Smooth muscle cell (in vitro differentiated cells): ENCODE results near the gene RBM6. TPM values are rescaled to one million over a fixed set of nuclear protein-coding genes. Genes with fewer than 3 reads are reported as not detected.

Source experiments
- DNase-seq: peaks from one replicate; lab custom pipeline; 2025; ENCODE audit not compliant: unreplicated experiment; lab: John Stamatoyannopoulos, UW
- H2AFZ ChIP-seq: fragments of 200-600 bp; sonication (generic); 2 replicates; pipeline ENCODE4 v1.6.0; 2016; ENCODE audit warnings: antibody characterized with exemption, low read depth, mild to moderate bottlenecking
- H3F3A ChIP-seq: fragments of 200-600 bp; sonication (generic); 2 replicates; pipeline ENCODE4 v1.6.0; 2017; ENCODE audit warnings: antibody characterized with exemption, low read depth
- H3K27ac ChIP-seq: fragments of 200-600 bp; sonication (generic); 2 replicates; pipeline ENCODE4 v1.5.1; 2016; ENCODE audit warnings: low read depth, mild to moderate bottlenecking
- H3K27me3 ChIP-seq: fragments of 200-600 bp; sonication (generic); 2 replicates; pipeline ENCODE4 v1.6.1; 2016; ENCODE audit warnings: low read depth, mild to moderate bottlenecking
- H3K36me3 ChIP-seq: fragments of 200-600 bp; sonication (generic); 2 replicates; pipeline ENCODE4 v1.5.1; 2016; ENCODE audit warnings: low read depth
- H3K4me1 ChIP-seq: fragments of 200-600 bp; sonication (generic); 2 replicates; pipeline ENCODE4 v1.5.1; 2016; ENCODE audit warnings: low read depth
- H3K4me2 ChIP-seq: fragments of 200-600 bp; sonication (generic); 2 replicates; pipeline ENCODE4 v1.6.0; 2016; ENCODE audit warnings: mild to moderate bottlenecking
- H3K4me3 ChIP-seq: fragments of 200-600 bp; sonication (generic); 2 replicates; pipeline ENCODE4 v1.5.1; 2016; ENCODE audit warnings: mild to moderate bottlenecking
- H3K79me2 ChIP-seq: fragments of 200-600 bp; sonication (generic); 2 replicates; pipeline ENCODE4 v1.6.0; 2016; ENCODE audit warnings: low read depth, mild to moderate bottlenecking
- H3K9ac ChIP-seq: fragments of 200-600 bp; sonication (generic); 2 replicates; pipeline ENCODE4 v1.6.0; 2016; ENCODE audit warnings: low read depth
- H3K9me3 ChIP-seq: fragments of 200-600 bp; sonication (generic); replicated peaks from 2 replicates; pipeline ENCODE4 v1.5.1; 2016; ENCODE audit warnings: low read depth
- H4K20me1 ChIP-seq: fragments of 200-600 bp; sonication (generic); 2 replicates; pipeline ENCODE4 v1.6.0; 2016; ENCODE audit warnings: low read depth
- WGBS: methylation state at CpG from one replicate; pipeline ENCODE4 v1.1.7; 2016; ENCODE audit warnings: low lambda C conversion rate; 5-methylcytosine and 5-hydroxymethylcytosine counted together
- polyA plus RNA-seq: library from polyadenylated mRNA; unstranded; fragments of >200 nt; fragmentation: Nextera tagmentation; extraction: Ambion mirVana; gene quantifications from 2 replicates; pipeline ENCODE4 v1.2.1, GENCODE V29; 2016
- total RNA-seq: library from RNA; depleted of rRNA; stranded (reverse); fragments of >200 nt; gene quantifications from 2 replicates; pipeline ENCODE4 v1.2.3, GENCODE V29; 2014
- TF ChIP-seq, protein P1 (sequence below): fragments of 200-600 bp; sonication (generic); IDR thresholded peaks from 2 replicates; pipeline ENCODE4 v1.5.1; 2017; ENCODE audit warnings: borderline replicate concordance, mild to moderate bottlenecking, antibody characterized with exemption; ENCODE audit not compliant: insufficient read depth, poor library complexity, severe bottlenecking

RBM6 gene
- total and polyA plus RNA-seq, 2 experiments from 2014 or later: 41.7 to 45.6 TPM

DNA sequence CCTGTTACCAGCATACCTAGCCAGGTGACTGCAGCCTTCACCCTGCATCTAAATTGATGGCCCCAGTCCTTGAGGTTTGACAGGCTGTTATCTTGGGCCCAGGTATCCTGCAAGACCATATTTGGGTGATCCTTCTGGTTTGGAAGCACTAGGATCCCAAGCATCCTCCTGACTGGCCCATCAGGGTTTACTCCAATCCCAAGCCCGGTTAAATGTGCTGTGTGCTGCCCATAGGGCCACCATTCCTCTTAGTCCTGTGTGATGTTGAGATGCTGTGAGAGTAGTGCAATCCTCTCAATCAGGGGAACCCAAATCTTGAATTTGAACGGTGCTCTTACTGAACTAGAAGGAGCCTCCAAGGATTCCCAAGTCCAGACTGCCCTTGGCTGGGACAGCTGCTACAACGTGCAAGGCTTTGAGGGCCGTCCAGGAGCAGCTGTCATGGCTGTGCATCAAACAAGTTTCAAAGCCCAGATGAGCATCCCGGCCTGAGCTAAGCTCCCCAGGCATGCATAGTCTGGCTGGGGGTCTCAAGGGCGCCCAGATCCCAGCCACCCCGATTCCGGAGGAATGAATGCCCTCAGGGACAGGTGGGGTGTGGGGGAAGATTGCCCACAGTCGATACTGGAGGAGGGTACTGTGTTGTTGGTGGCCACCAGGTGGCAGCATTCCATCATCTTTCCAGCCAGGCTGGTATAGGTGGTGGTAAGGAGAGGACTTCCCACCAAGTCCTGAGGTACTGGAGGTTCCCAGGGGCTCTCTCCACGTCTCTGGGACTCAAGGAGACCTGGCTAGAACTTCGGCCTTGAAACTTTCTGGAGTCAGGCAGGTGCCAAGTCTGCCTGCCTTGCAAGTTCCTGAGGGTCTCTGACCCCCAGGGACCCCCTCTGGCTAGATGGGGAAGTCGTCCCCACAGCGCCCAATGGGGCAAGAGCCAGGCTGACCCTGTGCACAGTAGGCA is 181.4 kb downstream of the RBM6 start:
- H3K4me2 ChIP-seq: no peak overlapping the region
- 46% methylated on average over 13 of the region's 13 CpGs for WGBS

DNA sequence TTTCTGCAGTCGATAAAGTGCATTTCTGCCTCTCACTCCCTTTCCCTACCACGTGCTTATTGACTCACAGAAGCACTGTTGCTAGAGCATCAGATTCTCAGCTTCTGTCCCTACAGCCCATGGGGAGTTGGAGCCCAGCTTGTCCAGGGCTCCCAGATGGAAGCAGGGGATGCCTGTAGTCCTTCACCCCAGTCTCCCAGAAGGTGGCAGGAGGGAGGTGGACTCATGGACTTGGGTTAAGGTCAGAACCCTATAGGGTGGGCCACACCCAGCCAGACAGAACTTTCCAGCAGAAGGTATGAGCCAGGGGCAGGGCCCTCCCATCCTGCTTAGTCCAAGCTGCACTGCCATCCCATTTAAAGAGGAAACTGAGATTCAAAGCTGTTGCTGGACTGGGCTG is 182.1 kb downstream of the RBM6 start:
- Histone ChIP-seq H2AFZ (no peak overlapping the region), H3K4me1 (peaks cover 23% of the 10 kb centered on the region), H3K4me3 (no peak overlapping the region), H3K27me3 (no peaks in the 10 kb centered on the region), H3K4me2 (no peak overlapping the region), H3K36me3 (peaks cover 9% of the 10 kb centered on the region), H3F3A (peaks cover 22% of the 10 kb centered on the region), H3K9me3 (no peaks in the 10 kb centered on the region), H3K27ac (no peak overlapping the region), H4K20me1 (peaks cover 55% of the 10 kb centered on the region), H3K9ac (no peak overlapping the region), H3K79me2 (no peaks in the 10 kb centered on the region)
- DNase-seq: no peak
- TF ChIP-seq, protein P1, sequence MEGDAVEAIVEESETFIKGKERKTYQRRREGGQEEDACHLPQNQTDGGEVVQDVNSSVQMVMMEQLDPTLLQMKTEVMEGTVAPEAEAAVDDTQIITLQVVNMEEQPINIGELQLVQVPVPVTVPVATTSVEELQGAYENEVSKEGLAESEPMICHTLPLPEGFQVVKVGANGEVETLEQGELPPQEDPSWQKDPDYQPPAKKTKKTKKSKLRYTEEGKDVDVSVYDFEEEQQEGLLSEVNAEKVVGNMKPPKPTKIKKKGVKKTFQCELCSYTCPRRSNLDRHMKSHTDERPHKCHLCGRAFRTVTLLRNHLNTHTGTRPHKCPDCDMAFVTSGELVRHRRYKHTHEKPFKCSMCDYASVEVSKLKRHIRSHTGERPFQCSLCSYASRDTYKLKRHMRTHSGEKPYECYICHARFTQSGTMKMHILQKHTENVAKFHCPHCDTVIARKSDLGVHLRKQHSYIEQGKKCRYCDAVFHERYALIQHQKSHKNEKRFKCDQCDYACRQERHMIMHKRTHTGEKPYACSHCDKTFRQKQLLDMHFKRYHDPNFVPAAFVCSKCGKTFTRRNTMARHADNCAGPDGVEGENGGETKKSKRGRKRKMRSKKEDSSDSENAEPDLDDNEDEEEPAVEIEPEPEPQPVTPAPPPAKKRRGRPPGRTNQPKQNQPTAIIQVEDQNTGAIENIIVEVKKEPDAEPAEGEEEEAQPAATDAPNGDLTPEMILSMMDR: no peak
- WGBS: 88% methylated on average over 2 of the region's 2 CpGs

More for the DNA sequence above, 181.4 kb downstream of the RBM6 start:
- TF ChIP-seq, protein P1: peak; percentile 79
- Histone ChIP-seq H3K36me3 (peaks cover 15% of the 10 kb centered on the region), H3K4me3 (no peak overlapping the region), H3K4me1 (peaks cover 17% of the 10 kb centered on the region), H3F3A (peaks cover 22% of the 10 kb centered on the region), H3K9ac (no peak overlapping the region), H3K79me2 (no peaks in the 10 kb centered on the region), H3K9me3 (no peaks in the 10 kb centered on the region), H4K20me1 (peaks cover 63% of the 10 kb centered on the region), H2AFZ (no peak overlapping the region), H3K27me3 (no peaks in the 10 kb centered on the region), H3K27ac (no peak overlapping the region)
- DNase-seq: peak; percentile 15

GRCh38 chr3:50122661-50123391 is 182.9 kb downstream of the RBM6 start:
- WGBS: 91% methylated on average over 12 of the region's 14 CpGs
- Histone ChIP-seq H3K9me3 (no peaks in the 10 kb centered on the region), H3K9ac (no peak overlapping the region), H3K36me3 (peaks cover 7% of the 10 kb centered on the region), H4K20me1 (peaks cover 48% of the 10 kb centered on the region), H3F3A (peaks cover 19% of the 10 kb centered on the region), H2AFZ (no peak overlapping the region), H3K79me2 (no peaks in the 10 kb centered on the region), H3K4me3 (no peak overlapping the region), H3K4me2 (no peak overlapping the region), H3K27ac (no peak overlapping the region), H3K4me1 (peaks cover 24% of the 10 kb centered on the region), H3K27me3 (no peaks in the 10 kb centered on the region)
- no peak for DNase-seq
- TF ChIP-seq, protein P1: no peak
